Spleen (tissue), 11 donors: ENCODE measurements around the gene ALCAM. TPM values are rescaled to one million over a fixed set of nuclear protein-coding genes. Genes with fewer than 3 reads are reported as not detected.

Experiments
- DNase-seq: peaks from one replicate; pipeline ENCODE4 v3.0.0-alpha.2; 2020
- H3K27ac ChIP-seq, 8 donors: fragments of 200-600 bp; sonication (generic) in 7 of 8; 1 replicate in 4 of 8; 2 replicates in 4 of 8; pipeline versions ENCODE4 v1.5.0 to v1.8.0; 2016 to 2021; ENCODE audit warnings: inconsistent platforms in 4 of 8, mild to moderate bottlenecking in 4 of 8, moderate library complexity in 1 of 8
- H3K27me3 ChIP-seq, 7 donors: fragments of 200-600 bp; sonication (generic) in 6 of 7; replicated peaks in 1 of 7; 1 replicate in 4 of 7; 2 replicates in 3 of 7; pipeline versions ENCODE4 v1.5.0 to v1.8.0; 2016 to 2021; ENCODE audit warnings: inconsistent platforms in 3 of 7, mild to moderate bottlenecking in 1 of 7
- H3K36me3 ChIP-seq, 6 donors: fragments of 200-600 bp; sonication (generic) in 5 of 6; 1 replicate in 4 of 6; 2 replicates in 2 of 6; pipeline versions ENCODE4 v1.5.0 to v1.8.0; 2016 to 2021; ENCODE audit warnings: inconsistent platforms in 2 of 6
- H3K4me1 ChIP-seq, 6 donors: fragments of 200-600 bp; sonication (generic) in 5 of 6; 1 replicate in 3 of 6; 2 replicates in 3 of 6; pipeline versions ENCODE4 v1.5.0 to v1.8.0; 2016 to 2021; ENCODE audit warnings: inconsistent platforms in 3 of 6
- H3K4me3 ChIP-seq, 8 donors: fragments of 200-600 bp; sonication (generic) in 7 of 8; 1 replicate in 4 of 8; 2 replicates in 4 of 8; pipeline versions ENCODE4 v1.5.0 to v1.8.0; 2016 to 2021; ENCODE audit warnings: inconsistent platforms in 4 of 8, mild to moderate bottlenecking in 4 of 8, moderate library complexity in 2 of 8
- H3K9me3 ChIP-seq, 8 donors: fragments of 200-600 bp; sonication (generic) in 7 of 8; 1 replicate in 4 of 8; 2 replicates in 4 of 8; pipeline versions ENCODE4 v1.5.0 to v1.8.0; 2016 to 2021; ENCODE audit warnings: inconsistent platforms in 4 of 8
- CTCF ChIP-seq, 11 experiments: fragments of 200-600 bp in 7 of 11; fragments of 450-650 bp in 4 of 11; sonication (generic) in 4 of 11; IDR thresholded peaks in 8 of 11; conservative IDR thresholded peaks in 3 of 11; 1 replicate in 7 of 11; 2 replicates in 4 of 11; pipeline versions ENCODE4 v1.4.0 to v1.8.0; 2016 to 2021; ENCODE audit warnings: antibody characterized with exemption in 11 of 11, inconsistent platforms in 4 of 11, mild to moderate bottlenecking in 1 of 11
- POLR2A ChIP-seq, 3 donors: fragments of 450-650 bp; IDR thresholded peaks; one replicate each; pipeline ENCODE4 v1.5.1; 2017; ENCODE audit warnings: antibody characterized with exemption in 3 of 3, mild to moderate bottlenecking in 1 of 3
- POLR2AphosphoS5 ChIP-seq, 3 donors: sonication (generic); formaldehyde crosslinking; IDR thresholded peaks; one replicate each; pipeline ENCODE4 v1.5.1; 2017; ENCODE audit warnings: antibody characterized with exemption in 3 of 3
- WGBS, 5 donors: extraction: QIAGEN DNeasy Blood & Tissue Kit in 3 of 5; methylation state at CpG; one replicate each; pipeline versions ENCODE4 v1.1.5 to v1.1.7; 2013 to 2018; 5-methylcytosine and 5-hydroxymethylcytosine counted together
- intact Hi-C: fragments of 100-400 bp; cut with DNase I; formaldehyde crosslinking; loops from one replicate; pipeline ENCODE4 v1.15.0; 2023; ENCODE audit warnings: low total_unique reads
- polyA plus RNA-seq, 3 donors: library from polyadenylated mRNA; stranded (reverse); fragments of 200-250 nt; gene quantifications; one replicate each; pipeline ENCODE4 v1.2.1, GENCODE V29; 2013
- total RNA-seq, 7 donors: library from RNA; depleted of rRNA in 3 of 7; stranded (reverse); fragments of >200 nt in 3 of 7; fragmentation: NEBNext Ultra II Directional in 4 of 7; extraction: Animal tissue kit (Norgen Biotek cat#: 25700) in 4 of 7; gene quantifications; one replicate each; pipeline versions ENCODE4 v1.1.0 to v1.2.1, GENCODE V29; 2016 to 2021
- donor health status: healthy with polysubstance abuse.
- donor health status: DM: no; HTN: no; CAD: no; lungs with moderate emphysema.
- donor health status: DM: no; HTN: no; CAD: no.
- donor health status: Bipolar disorder and iron deficiency.
- donor health status: healthy.
- donor health status: DM: no; HTN: no; CAD: no.
- donor health status: DM: yes; HTN: yes; CAD: no.

ALCAM gene
- total and polyA plus RNA-seq, 10 donors = 6.3 to 18.5 (median 11.8) TPM

- TF ChIP-seq POLR2AphosphoS5 (IDR thresholded peaks at IDR 0.05) (no peak), POLR2A (IDR thresholded peaks at IDR 0.05) (no peak), CTCF (IDR thresholded peaks at IDR 0.05 in 8 of 11, conservative IDR thresholded peaks at IDR 0.05 in 3 of 11) (no peak)
- 68 to 78% (median 71%) methylated on average over 1 of the region's 1 CpG for WGBS, 5 donors
- H3K27ac ChIP-seq = no peak overlapping the region
- intact Hi-C loops = no loop called here
- DNase-seq = no peak
- no peaks in the 10 kb centered on the region for H3K4me1 ChIP-seq
- no peaks in the 10 kb centered on the region for H3K36me3 ChIP-seq
- no peaks in the 10 kb centered on the region for H3K27me3 ChIP-seq
- peaks cover 0 to 24% (median 20%) of the 10 kb centered on the region in 8 donors for H3K9me3 ChIP-seq
- H3K4me3 ChIP-seq = no peak overlapping the region
Observed at GRCh38 chr3:105480768-105481167, 114.1 kb downstream of the ALCAM start.

- WGBS, 5 donors = 50 to 95% (median 54%) methylated on average over 1 of the region's 1 CpG
- no peak for TF ChIP-seq CTCF (IDR thresholded peaks at IDR 0.05 in 8 of 11, conservative IDR thresholded peaks at IDR 0.05 in 3 of 11)
- TF ChIP-seq POLR2AphosphoS5 (IDR thresholded peaks at IDR 0.05) = no peak
- TF ChIP-seq POLR2A (IDR thresholded peaks at IDR 0.05) = no peak
- intact Hi-C loops = no loop called here
- DNase-seq = no peak
- Histone ChIP-seq H3K4me1 (no peaks in the 10 kb centered on the region), H3K4me3 (no peak overlapping the region), H3K36me3 (no peaks in the 10 kb centered on the region), H3K9me3 (peaks cover 0 to 12% (median 0%) of the 10 kb centered on the region in 8 donors), H3K27me3 (no peaks in the 10 kb centered on the region), H3K27ac (no peak overlapping the region)
Observed at GRCh38 chr3:105483476-105483875, 116.8 kb downstream of the ALCAM start.

- TF ChIP-seq POLR2AphosphoS5 (IDR thresholded peaks at IDR 0.05) (no peak), POLR2A (IDR thresholded peaks at IDR 0.05) (no peak), CTCF (IDR thresholded peaks at IDR 0.05 in 8 of 11, conservative IDR thresholded peaks at IDR 0.05 in 3 of 11) (no peak)
- Histone ChIP-seq H3K36me3 (peaks cover 0 to 7% (median 0%) of the 10 kb centered on the region in 6 donors), H3K27ac (no peak overlapping the region), H3K9me3 (peaks cover 2 to 35% (median 18%) of the 10 kb centered on the region in 8 donors), H3K4me1 (no peaks in the 10 kb centered on the region), H3K4me3 (no peak overlapping the region), H3K27me3 (no peaks in the 10 kb centered on the region)
- WGBS, 5 donors = 92 to 98% (median 95%) methylated on average over 4 of the region's 4 CpGs
- intact Hi-C loops = no loop called here
- DNase-seq = no peak
Observed at GRCh38 chr3:105490045-105490444, 123.3 kb downstream of the ALCAM start.

- no peak for TF ChIP-seq CTCF (IDR thresholded peaks at IDR 0.05 in 8 of 11, conservative IDR thresholded peaks at IDR 0.05 in 3 of 11)
- 86 to 93% (median 89%) methylated on average over 3 of the region's 3 CpGs for WGBS, 5 donors
- intact Hi-C loops = no loop called here
- DNase-seq = no peak
- Histone ChIP-seq H3K27ac (no peak overlapping the region), H3K9me3 (peaks cover 2 to 28% (median 18%) of the 10 kb centered on the region in 8 donors), H3K4me3 (no peak overlapping the region), H3K27me3 (no peaks in the 10 kb centered on the region), H3K4me1 (no peaks in the 10 kb centered on the region), H3K36me3 (peaks cover 0 to 7% (median 0%) of the 10 kb centered on the region in 6 donors)
Observed at GRCh38 chr3:105493305-105493892, 126.7 kb downstream of the ALCAM start.
